ENCODE results near the gene CD59. TPM values are rescaled to one million over a fixed set of nuclear protein-coding genes. Genes with fewer than 3 reads are reported as not detected.

The CD59 gene
- total and polyA plus RNA-seq, 10 of the 15 experiments (the other 5 are each of a cell fraction or from before 2014, with no cell fraction given): 55.5 to 256 (median 181) TPM

DNA sequence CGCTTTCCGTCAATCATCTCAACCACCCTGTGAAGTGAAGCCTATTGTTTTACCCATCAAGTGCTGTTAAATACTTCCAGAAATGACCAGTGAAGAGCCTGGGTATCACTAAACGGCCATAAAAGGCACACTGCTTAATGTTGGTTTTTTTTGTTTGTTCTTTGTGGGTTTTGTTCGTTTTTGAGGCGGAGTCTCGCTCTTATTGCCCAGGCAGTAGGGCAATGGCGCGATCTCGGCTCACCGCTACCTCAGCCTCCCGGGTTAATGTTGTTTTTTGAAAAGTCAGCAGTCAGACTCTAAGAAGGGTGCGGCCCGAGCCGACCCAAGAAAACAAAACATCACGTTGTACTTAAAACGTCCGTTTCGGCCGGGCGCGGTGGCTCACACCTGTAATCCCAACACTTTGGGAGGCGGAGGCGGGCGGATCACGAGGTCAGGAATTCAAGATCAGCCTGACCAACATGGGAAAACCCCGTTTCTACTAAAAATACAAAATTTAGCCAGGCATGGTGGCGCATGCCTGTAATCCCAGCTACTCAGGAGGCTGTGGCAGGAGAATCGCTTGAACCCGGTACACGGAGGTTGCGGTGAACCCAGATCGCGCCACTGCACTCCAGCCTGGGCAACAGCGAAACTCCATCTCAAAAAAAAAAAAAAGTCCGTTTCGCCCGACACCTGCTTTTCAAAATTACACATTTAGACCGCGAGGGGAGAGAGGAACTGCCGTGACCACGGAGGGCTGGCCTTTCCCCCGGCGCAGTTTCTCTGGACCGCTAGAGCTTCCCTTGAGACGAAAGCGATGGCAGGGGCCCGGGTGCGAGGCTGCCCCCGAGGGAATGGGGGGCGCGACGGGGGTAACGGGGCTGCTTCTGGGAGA, 714 bp downstream of the CD59 start (continued):
- TF ChIP-seq ZSCAN29 (IDR thresholded peaks at IDR 0.05) (no peak), NBN (IDR thresholded peaks at IDR 0.05) (peak; percentile 80), TCF3 (IDR thresholded peaks at IDR 0.05; ENCODE audit: borderline replicate concordance, insufficient read depth, low read depth, low read length) (peak; percentile 52; the same call in 1 of the 2 replicates), NFYB (IDR thresholded peaks at IDR 0.05; ENCODE audit: insufficient read depth, low read depth, low read length) (no peak), BHLHE40 (IDR thresholded peaks at IDR 0.05; ENCODE audit: borderline replicate concordance in 1 of 2, low read depth in 2 of 2, low read length in 1 of 2) (peak in 1 of 2 experiments; percentile 11; a peak in 1 of 4 replicates), TARDBP (IDR thresholded peaks at IDR 0.05; ENCODE audit: borderline replicate concordance) (no peak), RAD51 (IDR thresholded peaks at IDR 0.05) (0 out of 2 replicates have a peak, but pooled peaks have one; percentile 32), SMAD1 (IDR thresholded peaks at IDR 0.05; ENCODE audit: low read depth, partially characterized antibody) (no peak), MYC (IDR thresholded peaks at IDR 0.05; ENCODE audit: insufficient read depth, insufficient read length, insufficient replicate concordance, low read length, severe bottlenecking) (no peak), MEF2B (IDR thresholded peaks at IDR 0.05; ENCODE audit: partially characterized antibody, poor library complexity, severe bottlenecking) (peak; percentile 79), MYB (IDR thresholded peaks at IDR 0.05; ENCODE audit: borderline replicate concordance, low read depth, low read length) (no peak), NR2C2 (IDR thresholded peaks at IDR 0.05; ENCODE audit: borderline replicate concordance, control insufficient read depth, insufficient read length, low read depth) (no peak)
- TF ChIP-seq, protein P1, sequence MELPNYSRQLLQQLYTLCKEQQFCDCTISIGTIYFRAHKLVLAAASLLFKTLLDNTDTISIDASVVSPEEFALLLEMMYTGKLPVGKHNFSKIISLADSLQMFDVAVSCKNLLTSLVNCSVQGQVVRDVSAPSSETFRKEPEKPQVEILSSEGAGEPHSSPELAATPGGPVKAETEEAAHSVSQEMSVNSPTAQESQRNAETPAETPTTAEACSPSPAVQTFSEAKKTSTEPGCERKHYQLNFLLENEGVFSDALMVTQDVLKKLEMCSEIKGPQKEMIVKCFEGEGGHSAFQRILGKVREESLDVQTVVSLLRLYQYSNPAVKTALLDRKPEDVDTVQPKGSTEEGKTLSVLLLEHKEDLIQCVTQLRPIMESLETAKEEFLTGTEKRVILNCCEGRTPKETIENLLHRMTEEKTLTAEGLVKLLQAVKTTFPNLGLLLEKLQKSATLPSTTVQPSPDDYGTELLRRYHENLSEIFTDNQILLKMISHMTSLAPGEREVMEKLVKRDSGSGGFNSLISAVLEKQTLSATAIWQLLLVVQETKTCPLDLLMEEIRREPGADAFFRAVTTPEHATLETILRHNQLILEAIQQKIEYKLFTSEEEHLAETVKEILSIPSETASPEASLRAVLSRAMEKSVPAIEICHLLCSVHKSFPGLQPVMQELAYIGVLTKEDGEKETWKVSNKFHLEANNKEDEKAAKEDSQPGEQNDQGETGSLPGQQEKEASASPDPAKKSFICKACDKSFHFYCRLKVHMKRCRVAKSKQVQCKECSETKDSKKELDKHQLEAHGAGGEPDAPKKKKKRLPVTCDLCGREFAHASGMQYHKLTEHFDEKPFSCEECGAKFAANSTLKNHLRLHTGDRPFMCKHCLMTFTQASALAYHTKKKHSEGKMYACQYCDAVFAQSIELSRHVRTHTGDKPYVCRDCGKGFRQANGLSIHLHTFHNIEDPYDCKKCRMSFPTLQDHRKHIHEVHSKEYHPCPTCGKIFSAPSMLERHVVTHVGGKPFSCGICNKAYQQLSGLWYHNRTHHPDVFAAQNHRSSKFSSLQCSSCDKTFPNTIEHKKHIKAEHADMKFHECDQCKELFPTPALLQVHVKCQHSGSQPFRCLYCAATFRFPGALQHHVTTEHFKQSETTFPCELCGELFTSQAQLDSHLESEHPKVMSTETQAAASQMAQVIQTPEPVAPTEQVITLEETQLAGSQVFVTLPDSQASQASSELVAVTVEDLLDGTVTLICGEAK (IDR thresholded peaks at IDR 0.05; ENCODE audit: borderline replicate concordance): no peak
- TF ChIP-seq, protein P2, sequence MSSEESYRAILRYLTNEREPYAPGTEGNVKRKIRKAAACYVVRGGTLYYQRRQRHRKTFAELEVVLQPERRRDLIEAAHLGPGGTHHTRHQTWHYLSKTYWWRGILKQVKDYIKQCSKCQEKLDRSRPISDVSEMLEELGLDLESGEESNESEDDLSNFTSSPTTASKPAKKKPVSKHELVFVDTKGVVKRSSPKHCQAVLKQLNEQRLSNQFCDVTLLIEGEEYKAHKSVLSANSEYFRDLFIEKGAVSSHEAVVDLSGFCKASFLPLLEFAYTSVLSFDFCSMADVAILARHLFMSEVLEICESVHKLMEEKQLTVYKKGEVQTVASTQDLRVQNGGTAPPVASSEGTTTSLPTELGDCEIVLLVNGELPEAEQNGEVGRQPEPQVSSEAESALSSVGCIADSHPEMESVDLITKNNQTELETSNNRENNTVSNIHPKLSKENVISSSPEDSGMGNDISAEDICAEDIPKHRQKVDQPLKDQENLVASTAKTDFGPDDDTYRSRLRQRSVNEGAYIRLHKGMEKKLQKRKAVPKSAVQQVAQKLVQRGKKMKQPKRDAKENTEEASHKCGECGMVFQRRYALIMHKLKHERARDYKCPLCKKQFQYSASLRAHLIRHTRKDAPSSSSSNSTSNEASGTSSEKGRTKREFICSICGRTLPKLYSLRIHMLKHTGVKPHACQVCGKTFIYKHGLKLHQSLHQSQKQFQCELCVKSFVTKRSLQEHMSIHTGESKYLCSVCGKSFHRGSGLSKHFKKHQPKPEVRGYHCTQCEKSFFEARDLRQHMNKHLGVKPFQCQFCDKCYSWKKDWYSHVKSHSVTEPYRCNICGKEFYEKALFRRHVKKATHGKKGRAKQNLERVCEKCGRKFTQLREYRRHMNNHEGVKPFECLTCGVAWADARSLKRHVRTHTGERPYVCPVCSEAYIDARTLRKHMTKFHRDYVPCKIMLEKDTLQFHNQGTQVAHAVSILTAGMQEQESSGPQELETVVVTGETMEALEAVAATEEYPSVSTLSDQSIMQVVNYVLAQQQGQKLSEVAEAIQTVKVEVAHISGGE (CRISPR knock-in tag; IDR thresholded peaks at IDR 0.05): no peak
- TF ChIP-seq, protein P3, sequence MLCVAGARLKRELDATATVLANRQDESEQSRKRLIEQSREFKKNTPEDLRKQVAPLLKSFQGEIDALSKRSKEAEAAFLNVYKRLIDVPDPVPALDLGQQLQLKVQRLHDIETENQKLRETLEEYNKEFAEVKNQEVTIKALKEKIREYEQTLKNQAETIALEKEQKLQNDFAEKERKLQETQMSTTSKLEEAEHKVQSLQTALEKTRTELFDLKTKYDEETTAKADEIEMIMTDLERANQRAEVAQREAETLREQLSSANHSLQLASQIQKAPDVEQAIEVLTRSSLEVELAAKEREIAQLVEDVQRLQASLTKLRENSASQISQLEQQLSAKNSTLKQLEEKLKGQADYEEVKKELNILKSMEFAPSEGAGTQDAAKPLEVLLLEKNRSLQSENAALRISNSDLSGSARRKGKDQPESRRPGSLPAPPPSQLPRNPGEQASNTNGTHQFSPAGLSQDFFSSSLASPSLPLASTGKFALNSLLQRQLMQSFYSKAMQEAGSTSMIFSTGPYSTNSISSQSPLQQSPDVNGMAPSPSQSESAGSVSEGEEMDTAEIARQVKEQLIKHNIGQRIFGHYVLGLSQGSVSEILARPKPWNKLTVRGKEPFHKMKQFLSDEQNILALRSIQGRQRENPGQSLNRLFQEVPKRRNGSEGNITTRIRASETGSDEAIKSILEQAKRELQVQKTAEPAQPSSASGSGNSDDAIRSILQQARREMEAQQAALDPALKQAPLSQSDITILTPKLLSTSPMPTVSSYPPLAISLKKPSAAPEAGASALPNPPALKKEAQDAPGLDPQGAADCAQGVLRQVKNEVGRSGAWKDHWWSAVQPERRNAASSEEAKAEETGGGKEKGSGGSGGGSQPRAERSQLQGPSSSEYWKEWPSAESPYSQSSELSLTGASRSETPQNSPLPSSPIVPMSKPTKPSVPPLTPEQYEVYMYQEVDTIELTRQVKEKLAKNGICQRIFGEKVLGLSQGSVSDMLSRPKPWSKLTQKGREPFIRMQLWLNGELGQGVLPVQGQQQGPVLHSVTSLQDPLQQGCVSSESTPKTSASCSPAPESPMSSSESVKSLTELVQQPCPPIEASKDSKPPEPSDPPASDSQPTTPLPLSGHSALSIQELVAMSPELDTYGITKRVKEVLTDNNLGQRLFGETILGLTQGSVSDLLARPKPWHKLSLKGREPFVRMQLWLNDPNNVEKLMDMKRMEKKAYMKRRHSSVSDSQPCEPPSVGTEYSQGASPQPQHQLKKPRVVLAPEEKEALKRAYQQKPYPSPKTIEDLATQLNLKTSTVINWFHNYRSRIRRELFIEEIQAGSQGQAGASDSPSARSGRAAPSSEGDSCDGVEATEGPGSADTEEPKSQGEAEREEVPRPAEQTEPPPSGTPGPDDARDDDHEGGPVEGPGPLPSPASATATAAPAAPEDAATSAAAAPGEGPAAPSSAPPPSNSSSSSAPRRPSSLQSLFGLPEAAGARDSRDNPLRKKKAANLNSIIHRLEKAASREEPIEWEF (IDR thresholded peaks at IDR 0.05; ENCODE audit: insufficient replicate concordance, low read depth, low read length): no peak
